OCI-LY3 (cell line): ENCODE results near the gene IL22.

Experiments used
- CTCF ChIP-seq: fragments of 200-600, 300-600 bp; sonication (generic); IDR thresholded peaks from 2 replicates; pipeline ENCODE4 v1.5.1; 2014; ENCODE audit warnings: antibody characterized with exemption, low read length, low read depth
- EZH2phosphoT487 ChIP-seq: fragments of 200-600 bp; shearing (Covaris generic); IDR thresholded peaks from 2 replicates; pipeline ENCODE4 v1.6.1; 2018; ENCODE audit warnings: antibody characterized with exemption, mixed run types, low read depth

GRCh38 chr12:68270358-68270757 lies 17.0 kb upstream of the IL22 start:
- no peak for TF ChIP-seq CTCF
- TF ChIP-seq EZH2phosphoT487: no peak
